ENCODE results near the gene TNIK.

TNIK gene

DNA sequence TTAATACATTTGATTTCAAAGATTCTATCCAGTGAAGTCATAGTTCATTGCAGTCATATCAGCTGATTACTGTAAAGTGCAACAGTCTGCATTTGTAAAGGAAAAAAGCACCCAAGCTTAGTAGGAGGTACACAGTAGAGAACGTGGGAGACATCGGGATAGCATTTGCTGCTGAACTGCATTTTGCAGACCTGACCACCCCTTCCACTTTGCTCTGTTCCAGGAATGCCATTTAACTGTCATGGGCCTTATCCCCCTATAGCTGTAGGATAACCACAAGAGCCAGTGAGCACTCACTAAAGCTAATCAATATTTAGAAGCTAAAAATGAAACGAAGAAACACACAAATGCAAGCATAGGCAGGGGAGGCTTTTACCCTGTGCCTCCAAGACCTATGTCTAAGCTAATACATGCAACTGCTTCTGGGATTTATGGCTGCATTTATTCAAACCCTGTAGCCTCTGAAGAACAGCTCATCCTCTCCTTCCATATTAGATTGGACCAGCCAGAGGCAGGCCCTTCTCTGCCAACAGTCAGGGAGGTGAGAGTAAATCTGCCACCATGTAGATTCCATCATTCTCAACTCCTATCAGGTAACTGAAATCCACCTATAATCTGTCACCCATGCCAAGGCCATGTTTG is 23.0 kb downstream of the TNIK start:
- Histone ChIP-seq H3K4me3 (ENCODE audit: low read length) (no peak overlapping the region), H3K27me3 (ENCODE audit: control insufficient read depth, low read length) (no peaks in the 10 kb centered on the region), H3K4me1 (ENCODE audit: control insufficient read depth, low read length) (no peaks in the 10 kb centered on the region), H3K9me2 (replicated peaks; ENCODE audit: control insufficient read depth, low read length) (no peaks in the 10 kb centered on the region), H3K36me3 (ENCODE audit: control insufficient read depth, low read length) (no peaks in the 10 kb centered on the region), H3K79me2 (ENCODE audit: control insufficient read depth, low read length) (no peaks in the 10 kb centered on the region), H4K20me1 (ENCODE audit: control insufficient read depth, insufficient read depth, low read depth, low read length) (no peaks in the 10 kb centered on the region), H3K4me2 (ENCODE audit: low read length) (no peak overlapping the region), H3F3A (ENCODE audit: control insufficient read depth, insufficient read depth) (no peaks in the 10 kb centered on the region), H3K27ac (ENCODE audit: low read depth, low read length) (no peak overlapping the region), H3K9me3 (ENCODE audit: control insufficient read depth, insufficient read depth, low read length) (no peaks in the 10 kb centered on the region)
- no peak for TF ChIP-seq EZH2phosphoT487 (IDR thresholded peaks at IDR 0.05; ENCODE audit: borderline replicate concordance, low read length)
- TF ChIP-seq, protein P1, sequence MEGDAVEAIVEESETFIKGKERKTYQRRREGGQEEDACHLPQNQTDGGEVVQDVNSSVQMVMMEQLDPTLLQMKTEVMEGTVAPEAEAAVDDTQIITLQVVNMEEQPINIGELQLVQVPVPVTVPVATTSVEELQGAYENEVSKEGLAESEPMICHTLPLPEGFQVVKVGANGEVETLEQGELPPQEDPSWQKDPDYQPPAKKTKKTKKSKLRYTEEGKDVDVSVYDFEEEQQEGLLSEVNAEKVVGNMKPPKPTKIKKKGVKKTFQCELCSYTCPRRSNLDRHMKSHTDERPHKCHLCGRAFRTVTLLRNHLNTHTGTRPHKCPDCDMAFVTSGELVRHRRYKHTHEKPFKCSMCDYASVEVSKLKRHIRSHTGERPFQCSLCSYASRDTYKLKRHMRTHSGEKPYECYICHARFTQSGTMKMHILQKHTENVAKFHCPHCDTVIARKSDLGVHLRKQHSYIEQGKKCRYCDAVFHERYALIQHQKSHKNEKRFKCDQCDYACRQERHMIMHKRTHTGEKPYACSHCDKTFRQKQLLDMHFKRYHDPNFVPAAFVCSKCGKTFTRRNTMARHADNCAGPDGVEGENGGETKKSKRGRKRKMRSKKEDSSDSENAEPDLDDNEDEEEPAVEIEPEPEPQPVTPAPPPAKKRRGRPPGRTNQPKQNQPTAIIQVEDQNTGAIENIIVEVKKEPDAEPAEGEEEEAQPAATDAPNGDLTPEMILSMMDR (IDR thresholded peaks at IDR 0.05; ENCODE audit: low read depth, low read length, poor library complexity, severe bottlenecking), result no peak

- H4K20me1 ChIP-seq (ENCODE audit: control insufficient read depth, insufficient read depth, low read depth, low read length), result no peaks in the 10 kb centered on the region
- H3K4me2 ChIP-seq (ENCODE audit: low read length), result no peak overlapping the region
- no peaks in the 10 kb centered on the region for H3K27me3 ChIP-seq (ENCODE audit: control insufficient read depth, low read length)
- H3K9me2 ChIP-seq (replicated peaks; ENCODE audit: control insufficient read depth, low read length), result no peaks in the 10 kb centered on the region
- no peaks in the 10 kb centered on the region for H3K79me2 ChIP-seq (ENCODE audit: control insufficient read depth, low read length)
- no peaks in the 10 kb centered on the region for H3F3A ChIP-seq (ENCODE audit: control insufficient read depth, insufficient read depth)
- TF ChIP-seq EZH2phosphoT487 (IDR thresholded peaks at IDR 0.05; ENCODE audit: borderline replicate concordance, low read length), result no peak
- TF ChIP-seq, protein P1 (IDR thresholded peaks at IDR 0.05; ENCODE audit: low read depth, low read length, poor library complexity, severe bottlenecking), result no peak
- H3K4me1 ChIP-seq (ENCODE audit: control insufficient read depth, low read length), result no peaks in the 10 kb centered on the region
- no peaks in the 10 kb centered on the region for H3K36me3 ChIP-seq (ENCODE audit: control insufficient read depth, low read length)
- H3K9me3 ChIP-seq (ENCODE audit: control insufficient read depth, insufficient read depth, low read length), result no peaks in the 10 kb centered on the region
- no peak overlapping the region for H3K27ac ChIP-seq (ENCODE audit: low read depth, low read length)
- H3K4me3 ChIP-seq (ENCODE audit: low read length), result no peak overlapping the region
Measured at GRCh38 chr3:171436380-171436779, 23.8 kb downstream of the TNIK start.

DNA sequence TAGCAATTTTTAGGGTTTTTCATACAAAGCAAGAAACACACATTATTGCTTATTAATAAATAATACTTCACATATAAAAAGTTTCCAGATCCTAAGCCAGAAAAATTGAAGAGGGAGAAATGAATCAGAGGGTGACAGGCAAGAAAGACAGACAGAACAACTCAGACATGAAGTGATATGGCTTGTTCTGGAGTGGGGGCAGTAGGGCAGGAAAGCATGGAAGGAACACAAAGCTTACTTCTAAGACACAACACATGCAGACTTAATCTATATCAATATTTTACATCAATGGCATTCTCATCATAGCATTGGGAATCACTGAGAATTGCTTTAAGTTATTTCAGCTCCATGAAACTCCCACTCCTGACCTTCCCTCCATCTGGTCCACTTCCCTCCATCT is 24.4 kb downstream of the TNIK start:
- Histone ChIP-seq H3K4me2 (ENCODE audit: low read length) (no peak overlapping the region), H3K9me3 (ENCODE audit: control insufficient read depth, insufficient read depth, low read length) (no peaks in the 10 kb centered on the region), H4K20me1 (ENCODE audit: control insufficient read depth, insufficient read depth, low read depth, low read length) (no peaks in the 10 kb centered on the region), H3K4me3 (ENCODE audit: low read length) (no peak overlapping the region), H3F3A (ENCODE audit: control insufficient read depth, insufficient read depth) (no peaks in the 10 kb centered on the region), H3K9me2 (replicated peaks; ENCODE audit: control insufficient read depth, low read length) (no peaks in the 10 kb centered on the region), H3K79me2 (ENCODE audit: control insufficient read depth, low read length) (no peaks in the 10 kb centered on the region), H3K4me1 (ENCODE audit: control insufficient read depth, low read length) (no peaks in the 10 kb centered on the region), H3K36me3 (ENCODE audit: control insufficient read depth, low read length) (no peaks in the 10 kb centered on the region), H3K27ac (ENCODE audit: low read depth, low read length) (no peak overlapping the region), H3K27me3 (ENCODE audit: control insufficient read depth, low read length) (no peaks in the 10 kb centered on the region)
- TF ChIP-seq EZH2phosphoT487 (IDR thresholded peaks at IDR 0.05; ENCODE audit: borderline replicate concordance, low read length), result no peak
- TF ChIP-seq, protein P1 (IDR thresholded peaks at IDR 0.05; ENCODE audit: low read depth, low read length, poor library complexity, severe bottlenecking), result no peak

Measured in DOHH2 (cell line).